Panc1 (cell line): ENCODE data around the gene CPOX. TPM values are rescaled to one million over a fixed set of nuclear protein-coding genes. Genes with fewer than 3 reads are reported as not detected.
A peak's percentile ranks its signal among the peaks of the same experiment; 100 is the strongest.

Experiments
- ATAC-seq: fragments of 200-7000 bp; cut with Tn5 transposase; 2 replicates; pipeline ENCODE4 v1.9.1; 2020; ENCODE audit warnings: mild to moderate bottlenecking, moderate library complexity
- BruUV-seq: library from RNA; stranded (reverse); fragments of 400-500 nt; replicated peaks from 2 replicates; lab custom pipeline; 2021; lab: Mats Ljungman, UMichigan
- CTCF ChIA-PET: fragments of 300-600 bp; sonication (Branson Sonifier 250); formaldehyde crosslinking; loops from one replicate; lab custom pipeline; 2022; ENCODE audit warnings: antibody characterized with exemption; lab: Charles Lee
- POLR2A ChIA-PET: fragments of 300-600 bp; sonication (Branson Sonifier 250); formaldehyde crosslinking; loops from one replicate; lab custom pipeline; 2022; ENCODE audit warnings: antibody characterized with exemption; lab: Charles Lee
- DNase-seq: peaks from one replicate; pipeline ENCODE4 v3.0.0-alpha.2; 2010; ENCODE audit warnings: low read depth, low spot score
- H3K27ac ChIP-seq: 2 replicates; pipeline ENCODE4 v1.5.1; 2011; ENCODE audit warnings: mild to moderate bottlenecking, low read length, inconsistent platforms
- H3K27me3 ChIP-seq: fragments of 200-500 bp; sonication (Bioruptor generic); 2 replicates; pipeline ENCODE4 v1.6.0; 2014; ENCODE audit warnings: low read length, inconsistent platforms; ENCODE audit not compliant: control insufficient read depth, insufficient read depth
- H3K36me3 ChIP-seq: fragments of 200-500 bp; sonication (Bioruptor generic); 2 replicates; pipeline ENCODE4 v1.5.1; 2014; ENCODE audit warnings: inconsistent platforms, mild to moderate bottlenecking, low read length, moderate library complexity; ENCODE audit not compliant: control insufficient read depth, insufficient read depth
- H3K4me1 ChIP-seq: 2 replicates; pipeline ENCODE4 v1.5.1; 2011; ENCODE audit warnings: inconsistent platforms, mild to moderate bottlenecking, low read length, moderate library complexity; ENCODE audit not compliant: control insufficient read depth, insufficient read depth
- H3K4me3 ChIP-seq, 2 experiments: 2 replicates each; pipeline ENCODE4 v1.5.1; 2011 to 2012; ENCODE audit warnings: low read depth in 2 of 2, low read length in 2 of 2, mild to moderate bottlenecking in 2 of 2, inconsistent platforms in 1 of 2, moderate library complexity in 1 of 2
- H3K9me3 ChIP-seq: fragments of 200-500 bp; sonication (Bioruptor generic); 2 replicates; pipeline ENCODE4 v1.5.1; 2014; ENCODE audit warnings: low read depth, mild to moderate bottlenecking, inconsistent platforms, low read length, moderate library complexity; ENCODE audit not compliant: control insufficient read depth, insufficient read depth
- CTCF ChIP-seq: fragments of 450-650 bp; IDR thresholded peaks from 2 replicates; pipeline ENCODE4 v1.5.1; 2017; ENCODE audit warnings: mild to moderate bottlenecking
- POLR2AphosphoS5 ChIP-seq: IDR thresholded peaks from 2 replicates; pipeline ENCODE4 v1.6.1; 2012; ENCODE audit warnings: mild to moderate bottlenecking, low read depth, low read length, moderate library complexity
- REST ChIP-seq, 2 experiments: IDR thresholded peaks; 2 replicates each; pipeline ENCODE4 v1.6.1; 2011 to 2012; ENCODE audit warnings: low read depth in 2 of 2, control low read depth in 1 of 2, low read length in 1 of 2, mild to moderate bottlenecking in 1 of 2, moderate library complexity in 1 of 2; ENCODE audit not compliant: insufficient read depth in 1 of 2
- SIN3A ChIP-seq: IDR thresholded peaks from 2 replicates; pipeline ENCODE4 v1.6.1; 2012; ENCODE audit warnings: low read depth, mild to moderate bottlenecking, low read length, moderate library complexity, borderline replicate concordance; ENCODE audit not compliant: insufficient read depth
- TCF7L2 ChIP-seq: IDR thresholded peaks from 2 replicates; pipeline ENCODE4 v1.6.1; 2011; ENCODE audit warnings: mild to moderate bottlenecking, low read depth, low read length, inconsistent platforms
- in situ Hi-C: cut with HindIII; loops from 2 replicates; pipeline ENCODE4 v1.10.0; 2016; ENCODE audit warnings: low sequenced_read_pairs, low pct_unique_long_range_greater_than_20kb
- intact Hi-C: fragments of 100-400 bp; cut with micrococcal nuclease; formaldehyde crosslinking; loops from one replicate; pipeline ENCODE4 v1.10.0; 2022; ENCODE audit not compliant: unreplicated experiment
- total RNA-seq: library from RNA; stranded (reverse); gene quantifications from one replicate; pipeline ENCODE4 v1.2.1, GENCODE V29; 2021; ENCODE audit not compliant: unreplicated experiment

Gene CPOX
- total RNA-seq, 1 experiment from 2014 or later, result 14.7 TPM

GRCh38 chr3:98602078-98602678 lies 8.8 kb upstream of the CPOX start:
- in situ Hi-C loops, result no loop called here
- BruUV-seq, result no TSS peak
- peak; percentile 92 for ATAC-seq
- TF ChIP-seq SIN3A (no peak), REST (IDR thresholded peaks at IDR 0.05; ENCODE audit: insufficient read depth in 1 of 2, low read depth in 2 of 2, low read length in 1 of 2) (no peak), CTCF (peak; percentile 81), POLR2AphosphoS5 (no peak)
- Histone ChIP-seq H3K27me3 (peaks cover 2% of the 10 kb centered on the region; the same call in 1 of the 2 replicates), H3K9me3 (no peaks in the 10 kb centered on the region), H3K36me3 (no peaks in the 10 kb centered on the region), H3K4me1 (no peaks in the 10 kb centered on the region), H3K27ac (no peak overlapping the region), H3K4me3 (no peak overlapping the region)
- POLR2A ChIA-PET, result no interaction called here
- peak; percentile 36 for DNase-seq
- CTCF ChIA-PET, result interaction anchor here (0.6 to 1.5 kb wide), 4 partner anchors 8 to 392 kb away, joined by 3 to 7 read pairs (median 6); partner anchors contain the start of gene CPOX
- intact Hi-C loops, result loop anchor here (2.0 to 5.0 kb wide), 3 partner anchors 211 to 1150 kb away; no protein-coding TSS in a partner anchor

GRCh38 chr3:98601180-98601579 lies 7.8 kb upstream of the CPOX start:
- no peak overlapping the region for H3K4me3 ChIP-seq
- in situ Hi-C loops, result no loop called here
- no peaks in the 10 kb centered on the region for H3K4me1 ChIP-seq
- H3K27ac ChIP-seq, result no peak overlapping the region
- no peak for TF ChIP-seq TCF7L2
- TF ChIP-seq REST (IDR thresholded peaks at IDR 0.05; ENCODE audit: insufficient read depth in 1 of 2, low read depth in 2 of 2, low read length in 1 of 2), result no peak
- no peak for TF ChIP-seq CTCF
- no peak for TF ChIP-seq POLR2AphosphoS5
- no peak for TF ChIP-seq SIN3A
- ChIA-PET POLR2A (no interaction called here), CTCF (interaction anchor here (1.3 kb wide), 1 partner anchor 393 kb away, joined by 6 read pairs; no protein-coding TSS in a partner anchor)
- H3K36me3 ChIP-seq, result no peaks in the 10 kb centered on the region
- ATAC-seq (no peak), DNase-seq (no peak)
- no TSS peak for BruUV-seq
- no peaks in the 10 kb centered on the region; the same call in 1 of the 2 replicates for H3K27me3 ChIP-seq
- no peaks in the 10 kb centered on the region for H3K9me3 ChIP-seq
- intact Hi-C loops, result loop anchor here (5.0 kb wide), 2 partner anchors 391 to 1151 kb away; no protein-coding TSS in a partner anchor
